GM19193 (cell line): ENCODE results near the gene KBTBD2.

ENCODE experiments used
- POLR2A ChIP-seq: IDR thresholded peaks from 4 replicates; pipeline ENCODE4 v1.6.1; 2011; ENCODE audit not compliant: insufficient read depth, insufficient read length; ENCODE audit errors: extremely low read depth

KBTBD2 gene

GRCh38 chr7:32891043-32891799 is at the start of gene KBTBD2:
KBTBD2 (minus strand) TSS chr7:32891760; CDS start chr7:32879604, 12,156 bp downstream.
- peak; percentile 80 for TF ChIP-seq POLR2A

GRCh38 chr7:32941181-32941580 is 49.6 kb upstream of the KBTBD2 start:
- TF ChIP-seq POLR2A, result no peak

- no peak for TF ChIP-seq POLR2A
Measured at GRCh38 chr7:32937344-32938174, 46.0 kb upstream of the KBTBD2 start.

DNA sequence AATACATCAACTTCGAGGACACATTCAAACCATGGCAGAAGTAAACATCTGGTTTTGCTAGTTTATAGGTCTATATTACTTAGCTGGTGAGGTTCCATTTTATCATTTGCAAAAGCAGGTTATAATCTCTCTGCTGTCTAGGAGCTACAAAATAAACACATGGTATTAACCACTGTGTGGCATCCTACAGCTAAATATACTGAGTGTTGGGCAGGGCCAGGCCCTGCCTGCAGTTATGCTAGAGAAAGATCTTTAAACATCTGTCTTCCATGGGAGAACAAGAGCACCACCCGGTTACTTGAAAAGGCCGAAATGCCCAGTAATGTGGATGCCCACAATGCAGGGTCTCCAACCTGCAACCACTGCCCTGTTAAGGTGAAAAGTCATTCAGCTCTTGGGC is 45.1 kb upstream of the KBTBD2 start:
- TF ChIP-seq POLR2A, result no peak

DNA sequence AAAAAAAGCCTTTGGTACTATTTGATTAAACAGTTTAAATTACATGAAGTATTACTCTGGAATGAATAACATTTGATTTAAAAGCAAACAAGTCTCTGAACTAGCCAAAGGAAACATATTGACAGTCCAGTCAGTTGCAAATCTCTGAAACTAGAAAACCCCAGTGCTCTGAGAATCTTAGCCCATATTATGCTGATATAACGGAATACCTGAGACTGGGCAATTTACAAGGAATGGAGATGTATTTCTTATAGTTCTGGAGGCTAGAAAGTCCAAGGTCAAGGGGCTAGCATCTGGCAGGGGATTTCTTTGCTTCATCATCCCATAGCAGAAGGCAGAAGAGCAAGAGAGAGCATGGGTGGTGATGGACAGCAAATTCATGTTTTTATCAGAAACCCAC is 44.0 kb upstream of the KBTBD2 start:
- no peak for TF ChIP-seq POLR2A

GRCh38 chr7:32930378-32930777 is 38.8 kb upstream of the KBTBD2 start:
- no peak for TF ChIP-seq POLR2A

DNA sequence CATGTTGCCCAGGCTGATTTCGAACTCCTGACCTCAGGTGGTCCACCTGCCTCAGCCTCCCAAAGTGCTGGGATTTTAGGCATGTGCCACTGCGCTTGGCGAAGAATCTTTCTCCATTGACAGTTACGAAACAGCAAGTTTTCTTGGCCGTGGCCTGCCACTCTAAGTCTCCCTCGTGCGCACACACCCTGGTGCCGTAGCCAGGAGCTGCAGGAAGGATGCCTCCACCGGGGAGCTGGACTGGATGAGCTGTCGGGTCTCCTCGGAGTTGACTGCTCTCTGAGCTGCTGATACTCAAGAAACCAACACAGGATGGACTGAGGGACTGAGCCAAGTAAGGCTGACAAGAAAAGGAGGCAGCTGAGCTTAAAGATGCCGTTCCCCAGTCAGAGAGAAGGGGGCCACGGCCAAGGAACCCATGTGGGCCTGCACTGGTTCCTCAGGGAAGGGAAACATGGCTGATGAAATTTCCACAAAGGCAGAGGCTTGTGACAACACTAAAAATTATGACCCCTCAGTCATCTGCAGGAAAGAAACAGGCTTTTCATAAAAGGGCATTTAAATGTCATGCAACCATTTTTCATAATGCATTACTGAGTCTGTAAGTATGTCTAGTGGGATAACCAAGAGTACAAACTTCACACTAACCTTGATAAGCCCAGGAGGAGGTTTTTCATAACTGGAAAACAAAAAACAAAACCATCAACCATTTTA is 38.0 kb upstream of the KBTBD2 start:
- no peak for TF ChIP-seq POLR2A

DNA sequence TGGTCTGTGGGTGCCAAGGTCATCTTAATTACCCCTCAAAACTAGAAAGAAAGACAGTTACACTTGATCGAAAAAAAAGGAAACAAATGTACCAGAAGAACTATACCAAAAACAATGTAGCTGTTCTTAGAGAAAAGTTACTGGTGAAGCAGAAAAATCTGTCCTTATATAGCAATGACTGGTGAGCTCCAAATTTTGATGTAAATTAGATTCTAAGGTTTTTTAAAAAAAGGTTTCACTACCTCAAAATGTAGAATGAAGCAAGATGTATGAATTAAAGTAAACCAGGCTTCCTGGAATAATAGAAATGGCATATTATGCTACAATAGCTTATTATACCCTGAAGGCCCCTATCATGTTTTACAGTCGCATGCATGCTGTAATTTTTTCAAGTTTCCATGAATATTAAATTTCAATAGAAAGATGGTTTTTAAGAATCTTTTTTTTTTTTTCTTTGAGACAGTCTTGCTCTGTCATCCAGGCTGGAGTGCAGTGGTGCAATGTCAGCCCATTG is 37.3 kb upstream of the KBTBD2 start:
- no peak for TF ChIP-seq POLR2A

DNA sequence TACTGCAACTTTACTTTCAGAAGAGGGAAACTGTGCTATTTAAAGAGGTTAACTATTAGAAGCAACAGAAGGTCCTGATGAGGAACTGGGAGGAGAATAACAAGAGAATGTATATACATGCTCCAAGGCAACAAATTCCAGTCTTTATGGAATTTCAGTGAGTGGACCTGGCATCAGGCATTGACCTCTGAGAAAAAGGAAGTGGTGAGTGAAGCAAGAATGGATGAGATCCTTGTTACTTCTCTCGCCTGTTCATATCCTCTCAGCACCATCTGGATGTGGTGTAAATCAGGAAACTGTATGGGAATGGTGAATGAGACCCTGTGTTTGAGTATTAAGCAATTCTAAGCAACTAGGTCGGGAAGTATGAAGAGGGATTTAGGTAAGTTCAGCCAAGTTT is 30.3 kb upstream of the KBTBD2 start:
- no peak for TF ChIP-seq POLR2A

- TF ChIP-seq POLR2A, result no peak
Measured at GRCh38 chr7:32916006-32916405, 24.4 kb upstream of the KBTBD2 start.

DNA sequence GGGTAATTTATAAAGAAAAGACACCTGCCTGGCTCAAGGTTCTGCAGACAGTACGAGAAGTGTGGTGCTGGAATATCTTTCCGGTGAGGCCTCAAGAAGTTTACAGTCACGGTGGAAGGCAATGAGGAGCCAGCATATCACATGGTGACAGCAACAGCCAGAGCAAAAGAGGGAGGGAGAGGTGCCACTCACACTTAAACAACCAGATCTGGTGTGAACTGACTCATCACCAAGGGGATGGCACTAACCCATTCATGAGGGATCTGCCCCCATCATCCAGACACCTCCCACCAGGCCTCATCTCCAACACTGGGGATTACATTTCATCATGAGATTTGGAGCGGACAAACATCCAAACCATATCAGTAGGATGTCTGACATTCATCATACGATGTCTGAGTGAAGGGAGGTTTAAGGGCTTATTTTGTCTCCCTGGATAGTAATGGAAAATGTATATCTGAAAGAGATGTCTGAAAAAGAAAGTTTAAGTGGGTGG is 23.5 kb upstream of the KBTBD2 start:
- TF ChIP-seq POLR2A, result no peak

GRCh38 chr7:32914184-32914583 is 22.6 kb upstream of the KBTBD2 start:
- TF ChIP-seq POLR2A, result no peak

GRCh38 chr7:32910195-32910594 is 18.6 kb upstream of the KBTBD2 start:
- TF ChIP-seq POLR2A, result no peak

DNA sequence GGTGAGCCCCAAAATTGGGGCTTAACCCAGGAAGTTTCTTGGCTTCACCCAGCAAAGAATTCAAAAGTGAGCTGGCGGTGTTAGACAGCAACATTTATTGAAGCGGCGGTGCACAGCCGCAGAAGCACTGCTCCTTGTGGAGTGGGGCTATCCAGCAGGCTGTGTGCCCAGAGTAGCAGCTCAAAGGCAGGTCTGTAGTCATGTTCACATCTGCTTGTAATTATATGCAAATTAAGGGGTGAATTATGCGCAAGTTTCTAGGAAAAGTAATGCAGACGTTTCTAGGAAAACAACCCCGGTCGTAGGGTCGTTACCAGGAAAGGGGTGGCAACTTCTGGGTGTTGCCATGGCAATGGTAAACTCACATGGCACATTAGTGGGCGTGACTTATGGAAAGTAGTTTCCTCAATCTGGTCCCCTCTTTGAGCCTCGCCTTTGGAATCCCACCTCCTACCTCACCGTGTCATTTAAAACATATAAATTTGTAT is 13.7 kb upstream of the KBTBD2 start:
- no peak for TF ChIP-seq POLR2A

GRCh38 chr7:32901629-32902028 is 10.1 kb upstream of the KBTBD2 start:
- no peak for TF ChIP-seq POLR2A

- no peak for TF ChIP-seq POLR2A
Measured at GRCh38 chr7:32900433-32900995, 9.0 kb upstream of the KBTBD2 start.
